ENCODE measurements around the gene TOP2A. TPM values are rescaled to one million over a fixed set of nuclear protein-coding genes. Genes with fewer than 3 reads are reported as not detected.
"Not testable (repeated sequence)": the region's sequence is repeated elsewhere in the genome, so short reads cannot be mapped to it uniquely, and the experiment has no call there.

TOP2A gene
- total RNA-seq, 2 donors from 2014 or later: 0.31 to 3.7 TPM

- H3K27ac ChIP-seq: no peak overlapping the region
- H3K27me3 ChIP-seq: no peaks in the 10 kb centered on the region
- no peak for DNase-seq (ENCODE audit: low spot score)
Measured at GRCh38 chr17:40374821-40375498, 42.7 kb downstream of the TOP2A start.

GRCh38 chr17:40373999-40374398, 43.7 kb downstream of the TOP2A start:
- Histone ChIP-seq H3K4me3 (no peak overlapping the region), H3K27ac (no peak overlapping the region), H3K27me3 (no peaks in the 10 kb centered on the region), H3K4me1 (no peaks in the 10 kb centered on the region), H3K9me3 (no peaks in the 10 kb centered on the region), H3K36me3 (no peaks in the 10 kb centered on the region)
- no peak for DNase-seq (ENCODE audit: low spot score)
- TF ChIP-seq, protein P1, sequence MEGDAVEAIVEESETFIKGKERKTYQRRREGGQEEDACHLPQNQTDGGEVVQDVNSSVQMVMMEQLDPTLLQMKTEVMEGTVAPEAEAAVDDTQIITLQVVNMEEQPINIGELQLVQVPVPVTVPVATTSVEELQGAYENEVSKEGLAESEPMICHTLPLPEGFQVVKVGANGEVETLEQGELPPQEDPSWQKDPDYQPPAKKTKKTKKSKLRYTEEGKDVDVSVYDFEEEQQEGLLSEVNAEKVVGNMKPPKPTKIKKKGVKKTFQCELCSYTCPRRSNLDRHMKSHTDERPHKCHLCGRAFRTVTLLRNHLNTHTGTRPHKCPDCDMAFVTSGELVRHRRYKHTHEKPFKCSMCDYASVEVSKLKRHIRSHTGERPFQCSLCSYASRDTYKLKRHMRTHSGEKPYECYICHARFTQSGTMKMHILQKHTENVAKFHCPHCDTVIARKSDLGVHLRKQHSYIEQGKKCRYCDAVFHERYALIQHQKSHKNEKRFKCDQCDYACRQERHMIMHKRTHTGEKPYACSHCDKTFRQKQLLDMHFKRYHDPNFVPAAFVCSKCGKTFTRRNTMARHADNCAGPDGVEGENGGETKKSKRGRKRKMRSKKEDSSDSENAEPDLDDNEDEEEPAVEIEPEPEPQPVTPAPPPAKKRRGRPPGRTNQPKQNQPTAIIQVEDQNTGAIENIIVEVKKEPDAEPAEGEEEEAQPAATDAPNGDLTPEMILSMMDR (IDR thresholded peaks at IDR 0.05): no peak

More at GRCh38 chr17:40374821-40375498, 42.7 kb downstream of the TOP2A start:
- TF ChIP-seq, protein P1 (IDR thresholded peaks at IDR 0.05): no peak
- Histone ChIP-seq H3K4me3 (no peak overlapping the region), H3K36me3 (no peaks in the 10 kb centered on the region), H3K9me3 (no peaks in the 10 kb centered on the region), H3K4me1 (no peaks in the 10 kb centered on the region)

- no peaks in the 10 kb centered on the region for H3K9me3 ChIP-seq
- no peaks in the 10 kb centered on the region for H3K27me3 ChIP-seq
- TF ChIP-seq, protein P1 (IDR thresholded peaks at IDR 0.05): no peak
- no peaks in the 10 kb centered on the region for H3K36me3 ChIP-seq
- no peak overlapping the region for H3K4me3 ChIP-seq
- H3K27ac ChIP-seq: no peak overlapping the region
- H3K4me1 ChIP-seq: no peaks in the 10 kb centered on the region
- DNase-seq (ENCODE audit: low spot score): no peak
Measured at GRCh38 chr17:40373324-40373723, 44.4 kb downstream of the TOP2A start.

DNA sequence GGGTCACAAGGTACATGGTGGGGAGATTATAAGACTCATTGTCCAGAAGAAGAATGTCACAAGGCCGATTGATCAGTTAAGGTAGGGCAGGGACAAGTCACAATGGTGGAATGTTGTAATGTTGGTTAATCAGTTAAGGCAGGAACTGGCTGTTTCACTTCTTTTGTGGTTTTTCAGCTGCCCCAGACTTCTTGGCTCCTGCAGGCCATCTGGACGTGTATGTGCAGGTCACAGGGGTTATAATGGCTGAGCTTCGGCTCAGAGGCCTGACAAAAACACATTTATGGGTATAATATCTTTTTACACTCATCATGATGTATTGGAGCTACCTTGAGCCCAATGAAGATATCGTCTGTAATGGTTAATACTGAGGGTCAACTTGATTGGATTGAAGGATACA, 45.1 kb downstream of the TOP2A start:
- H3K9me3 ChIP-seq; H3K27me3 ChIP-seq; H3K36me3 ChIP-seq; H3K27ac ChIP-seq; H3K4me3 ChIP-seq; H3K4me1 ChIP-seq; DNase-seq (ENCODE audit: low spot score): not testable (repeated sequence)

DNA sequence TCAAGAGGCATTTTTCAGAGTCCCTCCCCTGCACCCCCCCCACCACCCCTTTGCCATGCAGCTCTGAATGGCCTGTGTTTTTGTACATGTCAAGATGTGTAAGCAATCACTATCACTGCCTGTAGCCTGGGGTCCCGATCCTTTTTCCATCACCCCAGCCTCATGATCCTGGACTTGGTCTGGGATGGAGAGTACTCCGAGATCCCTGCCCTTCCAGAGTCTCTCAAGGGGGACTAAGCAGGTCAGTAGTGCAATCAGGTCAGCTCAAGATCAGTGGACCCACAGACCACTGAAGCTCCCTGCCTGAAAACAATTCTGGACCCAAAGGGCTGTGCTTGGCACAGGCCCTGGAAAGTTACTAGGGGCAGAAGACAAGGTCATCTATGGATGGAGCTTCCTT, 45.7 kb downstream of the TOP2A start:
- H3K27me3 ChIP-seq: no peaks in the 10 kb centered on the region
- DNase-seq (ENCODE audit: low spot score): no peak
- H3K4me1 ChIP-seq: no peaks in the 10 kb centered on the region
- H3K4me3 ChIP-seq: no peak overlapping the region
- TF ChIP-seq, protein P1 (IDR thresholded peaks at IDR 0.05): no peak
- H3K9me3 ChIP-seq: no peaks in the 10 kb centered on the region
- no peak overlapping the region for H3K27ac ChIP-seq
- H3K36me3 ChIP-seq: no peaks in the 10 kb centered on the region

DNA sequence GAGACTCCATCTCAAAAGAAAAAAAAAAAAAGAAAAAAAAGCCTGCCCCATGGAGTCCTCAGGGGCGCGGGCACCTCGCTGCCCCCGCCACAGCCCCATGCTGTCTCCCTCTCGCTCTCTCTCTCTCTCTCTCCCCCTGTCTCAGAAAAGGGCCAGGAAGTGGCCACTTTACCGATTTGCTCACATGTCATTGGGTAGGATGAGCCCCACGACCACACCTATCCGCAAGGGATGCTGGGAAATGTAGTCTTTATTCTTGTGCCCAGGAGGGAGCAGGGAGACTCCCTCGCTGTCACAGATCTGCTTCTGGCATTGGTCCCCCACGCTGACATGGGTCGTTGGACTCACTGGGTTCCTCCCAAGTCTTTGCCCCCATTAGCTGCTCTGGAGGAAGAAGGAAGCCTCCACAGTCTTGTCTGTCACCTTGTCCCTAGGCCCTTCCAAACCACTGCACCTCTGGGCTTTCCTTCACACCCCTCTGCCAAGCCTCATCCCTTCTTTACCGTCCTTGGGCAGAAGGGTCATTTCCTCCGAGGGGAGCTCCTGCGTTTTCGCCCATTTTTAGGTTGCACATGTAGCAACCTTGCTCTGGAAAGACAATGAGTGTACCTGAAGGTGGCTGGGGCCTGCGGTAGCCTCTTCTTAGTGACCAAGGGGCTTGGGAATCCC, 46.3 kb downstream of the TOP2A start:
- DNase-seq (ENCODE audit: low spot score): no peak
- H3K4me3 ChIP-seq: no peak overlapping the region
- no peaks in the 10 kb centered on the region for H3K27me3 ChIP-seq
- H3K9me3 ChIP-seq: no peaks in the 10 kb centered on the region
- no peak overlapping the region for H3K27ac ChIP-seq
- no peaks in the 10 kb centered on the region for H3K4me1 ChIP-seq
- no peaks in the 10 kb centered on the region for H3K36me3 ChIP-seq
- TF ChIP-seq, protein P1 (IDR thresholded peaks at IDR 0.05): no peak

Measured in right atrium auricular region (tissue), 2 donors.